ENCODE measurements around the gene RHOXF2. TPM values are rescaled to one million over a fixed set of nuclear protein-coding genes. Genes with fewer than 3 reads are reported as not detected.

RHOXF2 gene
- total RNA-seq, 1 donor from 2014 or later: not detected

DNA sequence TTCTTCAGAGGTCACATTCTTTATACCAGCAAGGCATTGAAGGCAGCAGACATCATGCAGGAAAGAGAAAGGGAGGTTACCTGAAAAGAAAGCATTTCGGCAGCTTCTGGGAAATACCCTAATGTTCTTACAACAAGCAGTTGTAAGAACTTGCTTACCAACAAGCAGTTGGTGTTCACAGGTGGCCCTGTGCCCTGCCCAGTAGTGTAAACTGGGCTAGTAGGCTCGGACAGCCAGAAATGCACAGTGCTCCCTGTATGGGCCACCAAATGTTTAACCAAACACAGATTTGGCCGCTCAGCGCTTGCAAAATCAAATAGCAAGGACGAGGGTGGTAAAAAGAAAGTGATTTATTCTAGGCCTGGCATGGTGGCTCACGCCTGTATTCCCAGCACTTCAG is 22.3 kb upstream of the RHOXF2 start:
- no peak for DNase-seq (ENCODE audit: low spot score in 2 of 2, unreplicated experiment in 2 of 2)
- Mint-ChIP-seq H3K27me3 (ENCODE audit: low read depth) (no peaks in the 10 kb centered on the region), H3K36me3 (no peaks in the 10 kb centered on the region), H3K9me3 (peaks cover 16% of the 10 kb centered on the region), H3K4me3 (no peak overlapping the region), H3K4me1 (no peaks in the 10 kb centered on the region), H3K27ac (no peak overlapping the region)
- TF ChIP-seq, protein P1, sequence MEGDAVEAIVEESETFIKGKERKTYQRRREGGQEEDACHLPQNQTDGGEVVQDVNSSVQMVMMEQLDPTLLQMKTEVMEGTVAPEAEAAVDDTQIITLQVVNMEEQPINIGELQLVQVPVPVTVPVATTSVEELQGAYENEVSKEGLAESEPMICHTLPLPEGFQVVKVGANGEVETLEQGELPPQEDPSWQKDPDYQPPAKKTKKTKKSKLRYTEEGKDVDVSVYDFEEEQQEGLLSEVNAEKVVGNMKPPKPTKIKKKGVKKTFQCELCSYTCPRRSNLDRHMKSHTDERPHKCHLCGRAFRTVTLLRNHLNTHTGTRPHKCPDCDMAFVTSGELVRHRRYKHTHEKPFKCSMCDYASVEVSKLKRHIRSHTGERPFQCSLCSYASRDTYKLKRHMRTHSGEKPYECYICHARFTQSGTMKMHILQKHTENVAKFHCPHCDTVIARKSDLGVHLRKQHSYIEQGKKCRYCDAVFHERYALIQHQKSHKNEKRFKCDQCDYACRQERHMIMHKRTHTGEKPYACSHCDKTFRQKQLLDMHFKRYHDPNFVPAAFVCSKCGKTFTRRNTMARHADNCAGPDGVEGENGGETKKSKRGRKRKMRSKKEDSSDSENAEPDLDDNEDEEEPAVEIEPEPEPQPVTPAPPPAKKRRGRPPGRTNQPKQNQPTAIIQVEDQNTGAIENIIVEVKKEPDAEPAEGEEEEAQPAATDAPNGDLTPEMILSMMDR (IDR thresholded peaks at IDR 0.05; ENCODE audit: unreplicated experiment): no peak

DNA sequence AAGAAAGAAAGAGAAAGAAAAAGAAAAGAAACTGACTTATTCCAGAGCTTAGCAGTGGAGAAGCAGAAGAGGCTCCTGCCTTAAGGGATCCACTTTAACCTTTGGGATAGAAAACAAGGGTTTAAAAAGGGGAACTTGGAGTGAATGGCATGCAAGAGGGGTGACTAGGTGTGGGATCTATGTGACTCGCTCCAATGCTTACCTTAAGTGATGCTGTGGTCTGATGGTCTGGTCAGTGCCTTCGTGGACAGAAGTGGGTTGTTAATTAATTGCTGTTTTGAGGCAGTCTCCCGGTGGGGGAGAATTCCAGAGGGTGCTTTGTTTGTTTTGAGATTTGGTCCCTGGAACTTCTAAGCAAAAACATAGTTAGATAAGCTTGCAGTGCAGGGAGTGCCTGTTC is 21.6 kb upstream of the RHOXF2 start:
- no peaks in the 10 kb centered on the region for H3K36me3 Mint-ChIP-seq
- TF ChIP-seq, protein P1 (IDR thresholded peaks at IDR 0.05; ENCODE audit: unreplicated experiment): no peak
- H3K4me1 Mint-ChIP-seq: no peaks in the 10 kb centered on the region
- DNase-seq (ENCODE audit: low spot score in 2 of 2, unreplicated experiment in 2 of 2): no peak
- no peak overlapping the region for H3K4me3 Mint-ChIP-seq
- H3K9me3 Mint-ChIP-seq: peaks cover 20% of the 10 kb centered on the region
- H3K27me3 Mint-ChIP-seq (ENCODE audit: low read depth): no peaks in the 10 kb centered on the region
- no peak overlapping the region for H3K27ac Mint-ChIP-seq

DNA sequence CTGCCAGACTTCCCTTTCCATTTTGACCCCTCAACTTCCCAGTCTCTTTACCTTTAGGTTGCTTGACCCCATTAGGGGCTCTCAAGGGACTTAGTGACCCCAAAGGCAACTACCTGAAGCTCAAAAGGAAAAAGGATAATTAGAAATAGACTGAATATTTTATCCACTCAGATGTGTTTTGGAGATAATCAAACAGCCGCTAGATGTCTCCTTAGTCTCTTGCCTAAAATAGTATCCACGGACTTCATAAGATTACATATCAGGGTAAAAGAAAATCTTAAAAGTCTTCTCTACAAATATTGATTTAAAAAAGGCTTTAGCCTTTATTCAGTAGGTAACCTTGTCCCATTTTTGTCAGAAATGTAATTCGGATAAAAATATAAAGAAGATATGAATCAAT is 21.0 kb upstream of the RHOXF2 start:
- DNase-seq (ENCODE audit: low spot score in 2 of 2, unreplicated experiment in 2 of 2): no peak
- TF ChIP-seq, protein P1 (IDR thresholded peaks at IDR 0.05; ENCODE audit: unreplicated experiment): no peak
- no peaks in the 10 kb centered on the region for H3K4me1 Mint-ChIP-seq

DNA sequence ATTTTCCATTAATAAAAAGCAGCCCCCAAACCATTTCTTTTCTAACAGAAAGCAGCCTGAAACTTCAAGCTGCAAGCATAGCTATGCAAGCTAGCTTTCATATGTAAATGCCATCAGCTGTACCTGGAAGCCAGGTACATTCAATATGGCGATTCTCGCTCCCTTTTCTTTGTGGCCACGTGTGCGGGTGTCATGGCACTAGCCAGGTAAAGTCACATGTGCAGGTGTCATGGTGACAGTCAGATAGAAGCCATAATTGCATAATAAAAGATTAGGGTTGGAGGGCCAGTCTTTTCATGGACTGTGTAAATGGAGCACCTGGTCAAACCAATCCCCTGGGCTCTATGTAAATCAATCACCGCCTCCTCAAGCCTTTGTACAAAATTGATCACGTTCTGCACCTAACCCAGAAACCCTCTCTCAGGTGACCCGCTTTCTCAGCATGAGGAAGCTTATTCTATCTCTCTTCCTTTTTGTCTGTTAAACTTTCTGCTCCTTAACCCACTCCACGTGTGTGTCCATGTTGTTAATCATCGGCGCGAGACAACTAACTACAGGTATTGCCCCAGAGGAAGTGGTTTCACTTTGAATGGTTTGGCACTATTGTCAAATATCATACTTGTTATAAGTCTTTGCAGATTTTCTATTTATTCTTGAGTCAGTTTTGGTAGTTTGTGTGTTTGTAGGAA is 18.0 kb upstream of the RHOXF2 start:
- H3K4me3 Mint-ChIP-seq: no peak overlapping the region
- no peaks in the 10 kb centered on the region for H3K27me3 Mint-ChIP-seq (ENCODE audit: low read depth)
- H3K27ac Mint-ChIP-seq: no peak overlapping the region
- TF ChIP-seq, protein P1 (IDR thresholded peaks at IDR 0.05; ENCODE audit: unreplicated experiment): no peak
- no peaks in the 10 kb centered on the region for H3K36me3 Mint-ChIP-seq
- no peaks in the 10 kb centered on the region for H3K4me1 Mint-ChIP-seq
- no peak for DNase-seq (ENCODE audit: low spot score in 2 of 2, unreplicated experiment in 2 of 2)
- H3K9me3 Mint-ChIP-seq: peaks cover 38% of the 10 kb centered on the region

More for the DNA sequence above, 21.0 kb upstream of the RHOXF2 start:
- no peaks in the 10 kb centered on the region for H3K36me3 Mint-ChIP-seq
- H3K4me3 Mint-ChIP-seq: no peak overlapping the region
- no peak overlapping the region for H3K27ac Mint-ChIP-seq
- H3K27me3 Mint-ChIP-seq (ENCODE audit: low read depth): no peaks in the 10 kb centered on the region
- peaks cover 24% of the 10 kb centered on the region for H3K9me3 Mint-ChIP-seq

DNA sequence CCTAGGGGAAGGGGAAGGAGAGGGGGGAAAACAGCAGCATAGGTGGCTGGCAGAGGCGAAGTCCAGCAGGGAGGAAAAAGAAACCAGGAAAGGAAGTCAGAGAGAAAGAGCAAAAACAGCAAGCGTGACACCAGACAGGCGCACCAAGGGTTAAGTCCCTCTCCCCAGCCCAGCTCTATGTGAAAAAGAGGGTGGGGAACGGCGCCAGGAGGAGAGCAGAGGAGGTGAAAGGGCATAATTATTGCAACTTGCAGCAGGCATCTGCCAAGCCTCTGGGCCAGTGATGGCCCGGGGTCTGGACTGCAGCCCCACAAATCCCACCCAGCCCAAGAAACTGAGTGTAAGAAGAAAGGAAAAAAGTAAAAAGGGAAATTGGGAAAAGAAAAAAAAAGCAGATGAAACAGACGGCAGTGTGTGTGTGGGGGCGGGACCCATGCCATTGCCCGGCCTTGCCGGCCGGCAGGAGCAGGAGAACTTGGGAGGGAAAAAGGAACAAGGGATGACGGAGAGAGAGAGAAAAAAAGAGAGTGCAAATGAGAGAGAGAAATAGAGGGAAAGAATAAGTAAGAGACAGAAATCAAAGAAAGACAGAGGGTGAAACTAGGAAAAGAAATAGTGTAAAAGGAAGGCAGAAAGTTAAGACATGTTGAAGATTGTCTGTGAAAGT is 14.1 kb upstream of the RHOXF2 start:
- no peaks in the 10 kb centered on the region for H3K4me1 Mint-ChIP-seq
- peaks cover 11% of the 10 kb centered on the region for H3K36me3 Mint-ChIP-seq
- no peaks in the 10 kb centered on the region for H3K27me3 Mint-ChIP-seq (ENCODE audit: low read depth)
- TF ChIP-seq, protein P1 (IDR thresholded peaks at IDR 0.05; ENCODE audit: unreplicated experiment): no peak
- peaks cover 69% of the 10 kb centered on the region for H3K9me3 Mint-ChIP-seq
- DNase-seq (ENCODE audit: low spot score in 2 of 2, unreplicated experiment in 2 of 2): no peak
- H3K27ac Mint-ChIP-seq: no peak overlapping the region
- peak overlapping the region; percentile 31 for H3K4me3 Mint-ChIP-seq

Data from mesothelial cell of epicardium (in vitro differentiated cells).